Right kidney (tissue), 1 donor: Measurements from ENCODE around the gene CEP70.
"Not testable (repeated sequence)": the region's sequence is repeated elsewhere in the genome, so short reads cannot be mapped to it uniquely, and the experiment has no call there.

Experiments
- DNase-seq: peaks from one replicate; pipeline ENCODE4 v3.0.0-alpha.2; 2016

CEP70 gene

GRCh38 chr3:138470687-138471086 lies 123.4 kb downstream of the CEP70 start:
- no peak for DNase-seq

GRCh38 chr3:138469874-138470273 lies 124.2 kb downstream of the CEP70 start:
- no peak for DNase-seq

- DNase-seq, result no peak
These were observed 125.2 kb downstream of the CEP70 start for GRCh38 chr3:138468886-138469285.

- DNase-seq, result no peak
These were observed 125.6 kb downstream of the CEP70 start for GRCh38 chr3:138468451-138468850.

GRCh38 chr3:138467931-138468330 lies 126.1 kb downstream of the CEP70 start:
- DNase-seq, result no peak

- no peak for DNase-seq
These were observed 128.1 kb downstream of the CEP70 start for GRCh38 chr3:138465925-138466324.

- DNase-seq, result no peak
These were observed 128.6 kb downstream of the CEP70 start for GRCh38 chr3:138465451-138465850.

- no peak for DNase-seq
These were observed 129.6 kb downstream of the CEP70 start for GRCh38 chr3:138464491-138464860.

- DNase-seq, result no peak
These were observed 130.2 kb downstream of the CEP70 start for GRCh38 chr3:138463724-138464490.

GRCh38 chr3:138461896-138462295 lies 132.2 kb downstream of the CEP70 start:
- no peak for DNase-seq

GRCh38 chr3:138461246-138461645 lies 132.8 kb downstream of the CEP70 start:
- DNase-seq, result no peak

GRCh38 chr3:138460536-138461205 lies 133.4 kb downstream of the CEP70 start:
- DNase-seq, result no peak

- no peak for DNase-seq
These were observed 134.2 kb downstream of the CEP70 start for GRCh38 chr3:138459619-138460535.

GRCh38 chr3:138458774-138459499 lies 135.1 kb downstream of the CEP70 start:
- no peak for DNase-seq

- no peak for DNase-seq
These were observed 136.0 kb downstream of the CEP70 start for GRCh38 chr3:138457863-138458735.

GRCh38 chr3:138456961-138457862 lies 136.8 kb downstream of the CEP70 start:
- no peak for DNase-seq

GRCh38 chr3:138455801-138456716 lies 138.0 kb downstream of the CEP70 start:
- DNase-seq, result no peak

- not testable (repeated sequence) for DNase-seq
These were observed 140.1 kb downstream of the CEP70 start for GRCh38 chr3:138453940-138454339.

- no peak for DNase-seq
These were observed 141.6 kb downstream of the CEP70 start for GRCh38 chr3:138452436-138452835.
